ENCODE data around the gene ERICH6B. TPM values are rescaled to one million over a fixed set of nuclear protein-coding genes. Genes with fewer than 3 reads are reported as not detected.

Gene ERICH6B
- total and polyA plus RNA-seq, 2 donors from 2014 or later, result not detected

DNA sequence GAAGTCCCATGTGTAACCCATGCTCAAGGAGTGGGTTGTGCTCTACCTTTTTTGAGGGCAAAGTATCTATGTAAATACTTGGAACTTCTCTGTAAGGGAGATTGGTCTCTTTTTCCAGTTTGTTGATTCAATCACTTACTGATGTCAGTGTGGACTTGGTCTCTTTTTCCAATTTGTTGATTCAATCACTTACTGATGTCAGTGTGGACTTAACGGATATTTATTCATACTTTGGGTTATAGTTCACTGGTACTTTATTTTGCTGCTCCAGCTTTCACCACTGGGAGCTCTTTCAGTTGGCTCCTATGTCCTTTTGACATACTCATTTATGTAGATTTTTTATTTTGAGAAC is 114.4 kb downstream of the ERICH6B start:
- no peak overlapping the region for H3K4me3 ChIP-seq (ENCODE audit: low read length in 3 of 3)
- DNase-seq, result no peak
- intact Hi-C loops (cut with DNase I), result no loop called here
- H3K36me3 ChIP-seq (ENCODE audit: control insufficient read depth in 2 of 3, insufficient read depth in 3 of 3, low read length in 3 of 3), result peaks cover 11 to 30% (median 20%) of the 10 kb centered on the region in 3 donors
- H3K9ac ChIP-seq (ENCODE audit: low read length in 3 of 3), result no peak overlapping the region
- TF ChIP-seq, protein P1, sequence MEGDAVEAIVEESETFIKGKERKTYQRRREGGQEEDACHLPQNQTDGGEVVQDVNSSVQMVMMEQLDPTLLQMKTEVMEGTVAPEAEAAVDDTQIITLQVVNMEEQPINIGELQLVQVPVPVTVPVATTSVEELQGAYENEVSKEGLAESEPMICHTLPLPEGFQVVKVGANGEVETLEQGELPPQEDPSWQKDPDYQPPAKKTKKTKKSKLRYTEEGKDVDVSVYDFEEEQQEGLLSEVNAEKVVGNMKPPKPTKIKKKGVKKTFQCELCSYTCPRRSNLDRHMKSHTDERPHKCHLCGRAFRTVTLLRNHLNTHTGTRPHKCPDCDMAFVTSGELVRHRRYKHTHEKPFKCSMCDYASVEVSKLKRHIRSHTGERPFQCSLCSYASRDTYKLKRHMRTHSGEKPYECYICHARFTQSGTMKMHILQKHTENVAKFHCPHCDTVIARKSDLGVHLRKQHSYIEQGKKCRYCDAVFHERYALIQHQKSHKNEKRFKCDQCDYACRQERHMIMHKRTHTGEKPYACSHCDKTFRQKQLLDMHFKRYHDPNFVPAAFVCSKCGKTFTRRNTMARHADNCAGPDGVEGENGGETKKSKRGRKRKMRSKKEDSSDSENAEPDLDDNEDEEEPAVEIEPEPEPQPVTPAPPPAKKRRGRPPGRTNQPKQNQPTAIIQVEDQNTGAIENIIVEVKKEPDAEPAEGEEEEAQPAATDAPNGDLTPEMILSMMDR (IDR thresholded peaks at IDR 0.05; ENCODE audit: borderline replicate concordance, extremely low read depth, insufficient read depth), result no peak
- no peak for FAIRE-seq
- peaks cover 0 to 2% (median 0%) of the 10 kb centered on the region in 3 donors for H3K4me1 ChIP-seq (ENCODE audit: control insufficient read depth in 2 of 3, insufficient read depth in 2 of 3, low read depth in 1 of 3, low read length in 3 of 3)
- H3K27ac ChIP-seq (ENCODE audit: low read depth in 2 of 2, low read length in 2 of 2), result no peak overlapping the region
- no peaks in the 10 kb centered on the region for H3K9me3 ChIP-seq (ENCODE audit: control insufficient read depth in 2 of 3, insufficient read depth in 1 of 3, low read length in 3 of 3)
- no peaks in the 10 kb centered on the region for H3K27me3 ChIP-seq (ENCODE audit: control insufficient read depth, insufficient read depth, low read length)

DNA sequence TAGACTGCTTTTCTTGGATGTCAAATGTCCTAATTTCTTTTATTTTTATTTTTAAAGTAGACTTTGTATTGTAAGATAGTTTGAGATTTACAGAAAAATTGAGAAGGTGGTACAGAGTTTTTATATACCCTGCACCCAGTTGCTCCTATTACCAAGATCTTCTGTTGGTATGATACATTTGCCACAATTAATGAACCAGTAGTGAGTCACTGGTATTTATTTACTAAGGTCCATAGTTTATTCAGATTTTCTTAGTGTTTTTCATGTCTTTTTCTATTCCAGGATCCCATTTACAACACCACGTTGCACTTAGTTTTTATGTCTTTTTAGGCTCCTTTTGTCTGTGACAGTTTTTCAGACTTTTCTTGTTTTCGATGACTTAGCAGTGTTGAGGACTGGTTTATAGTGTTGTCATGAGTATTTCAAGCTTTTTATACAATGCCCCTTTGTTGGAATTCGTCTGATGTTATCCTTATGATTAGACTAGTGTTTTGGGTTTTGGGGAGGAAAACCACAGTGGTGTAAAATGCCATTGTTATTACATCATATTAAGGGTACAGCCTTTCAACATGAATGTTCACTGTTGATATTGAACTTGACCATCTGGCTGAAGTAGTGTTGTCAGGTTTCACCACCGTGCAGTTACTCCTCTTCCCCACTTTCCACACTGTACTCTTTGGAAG is 114.9 kb downstream of the ERICH6B start:
- Histone ChIP-seq H3K4me3 (ENCODE audit: low read length in 3 of 3) (no peak overlapping the region), H3K9me3 (ENCODE audit: control insufficient read depth in 2 of 3, insufficient read depth in 1 of 3, low read length in 3 of 3) (no peaks in the 10 kb centered on the region), H3K27me3 (ENCODE audit: control insufficient read depth, insufficient read depth, low read length) (no peaks in the 10 kb centered on the region), H3K36me3 (ENCODE audit: control insufficient read depth in 2 of 3, insufficient read depth in 3 of 3, low read length in 3 of 3) (peaks cover 11 to 27% (median 15%) of the 10 kb centered on the region in 3 donors), H3K4me1 (ENCODE audit: control insufficient read depth in 2 of 3, insufficient read depth in 2 of 3, low read depth in 1 of 3, low read length in 3 of 3) (peaks cover 0 to 2% (median 0%) of the 10 kb centered on the region in 3 donors), H3K27ac (ENCODE audit: low read depth in 2 of 2, low read length in 2 of 2) (no peak overlapping the region), H3K9ac (ENCODE audit: low read length in 3 of 3) (no peak overlapping the region)
- TF ChIP-seq, protein P1 (IDR thresholded peaks at IDR 0.05; ENCODE audit: borderline replicate concordance, extremely low read depth, insufficient read depth), result no peak
- FAIRE-seq (no peak), DNase-seq (no peak)
- intact Hi-C loops (cut with DNase I), result no loop called here

DNA sequence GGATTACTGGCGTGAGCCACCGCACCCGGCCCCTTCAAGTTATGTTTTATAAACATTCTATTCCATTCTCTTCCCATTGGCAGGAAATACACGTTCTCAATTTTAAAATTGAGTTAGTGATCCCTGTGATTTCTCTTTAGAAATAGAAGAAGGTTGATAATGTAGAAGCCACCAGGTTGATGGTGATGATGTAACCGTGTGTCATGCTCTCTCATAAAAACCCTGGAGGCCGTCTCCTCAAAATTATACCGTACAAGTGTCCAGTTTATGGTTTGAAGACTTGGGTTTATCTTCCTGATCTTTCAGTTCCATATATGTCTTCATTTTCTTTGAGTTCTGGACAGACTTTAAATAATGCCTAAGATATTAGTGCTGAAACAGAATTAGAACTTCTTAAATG is 118.6 kb downstream of the ERICH6B start:
- H3K9ac ChIP-seq (ENCODE audit: low read length in 3 of 3), result no peak overlapping the region
- H3K27ac ChIP-seq (ENCODE audit: low read depth in 2 of 2, low read length in 2 of 2), result no peak overlapping the region
- intact Hi-C loops (cut with DNase I), result no loop called here
- no peak for FAIRE-seq
- peaks cover 4 to 13% (median 4%) of the 10 kb centered on the region in 3 donors for H3K36me3 ChIP-seq (ENCODE audit: control insufficient read depth in 2 of 3, insufficient read depth in 3 of 3, low read length in 3 of 3)
- TF ChIP-seq, protein P1 (IDR thresholded peaks at IDR 0.05; ENCODE audit: borderline replicate concordance, extremely low read depth, insufficient read depth), result no peak
- no peaks in the 10 kb centered on the region for H3K27me3 ChIP-seq (ENCODE audit: control insufficient read depth, insufficient read depth, low read length)
- H3K9me3 ChIP-seq (ENCODE audit: control insufficient read depth in 2 of 3, insufficient read depth in 1 of 3, low read length in 3 of 3), result no peaks in the 10 kb centered on the region
- DNase-seq, result no peak
- H3K4me3 ChIP-seq (ENCODE audit: low read length in 3 of 3), result no peak overlapping the region
- no peaks in the 10 kb centered on the region for H3K4me1 ChIP-seq (ENCODE audit: control insufficient read depth in 2 of 3, insufficient read depth in 2 of 3, low read depth in 1 of 3, low read length in 3 of 3)
